ENCODE results near the gene PDLIM7.

DNA sequence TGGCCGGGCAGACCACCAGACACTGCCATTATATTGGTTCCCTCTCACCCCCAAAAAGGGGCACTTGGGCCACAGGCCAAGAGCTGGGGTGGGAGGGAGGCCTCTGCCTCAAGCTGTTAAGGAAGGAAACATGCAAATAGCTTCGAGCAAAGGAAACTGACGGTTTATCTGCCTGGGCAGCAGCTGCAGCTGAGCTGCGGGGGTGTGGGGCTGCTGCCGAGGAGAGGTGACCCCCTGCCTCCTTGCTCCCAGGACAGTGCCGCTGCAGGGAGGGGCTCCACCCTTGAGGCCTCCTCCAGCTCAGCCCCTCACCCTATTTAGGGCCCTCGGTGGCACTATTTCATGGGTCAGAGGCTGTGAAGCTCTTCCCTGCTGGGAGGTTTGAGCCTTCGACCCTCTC lies 11.4 kb upstream of the PDLIM7 start:
- TF ChIP-seq POLR2AphosphoS5 (IDR thresholded peaks at IDR 0.05) (no peak), POLR2A (IDR thresholded peaks at IDR 0.05) (no peak), EP300 (IDR thresholded peaks at IDR 0.05) (no peak)
- TF ChIP-seq, protein P1, sequence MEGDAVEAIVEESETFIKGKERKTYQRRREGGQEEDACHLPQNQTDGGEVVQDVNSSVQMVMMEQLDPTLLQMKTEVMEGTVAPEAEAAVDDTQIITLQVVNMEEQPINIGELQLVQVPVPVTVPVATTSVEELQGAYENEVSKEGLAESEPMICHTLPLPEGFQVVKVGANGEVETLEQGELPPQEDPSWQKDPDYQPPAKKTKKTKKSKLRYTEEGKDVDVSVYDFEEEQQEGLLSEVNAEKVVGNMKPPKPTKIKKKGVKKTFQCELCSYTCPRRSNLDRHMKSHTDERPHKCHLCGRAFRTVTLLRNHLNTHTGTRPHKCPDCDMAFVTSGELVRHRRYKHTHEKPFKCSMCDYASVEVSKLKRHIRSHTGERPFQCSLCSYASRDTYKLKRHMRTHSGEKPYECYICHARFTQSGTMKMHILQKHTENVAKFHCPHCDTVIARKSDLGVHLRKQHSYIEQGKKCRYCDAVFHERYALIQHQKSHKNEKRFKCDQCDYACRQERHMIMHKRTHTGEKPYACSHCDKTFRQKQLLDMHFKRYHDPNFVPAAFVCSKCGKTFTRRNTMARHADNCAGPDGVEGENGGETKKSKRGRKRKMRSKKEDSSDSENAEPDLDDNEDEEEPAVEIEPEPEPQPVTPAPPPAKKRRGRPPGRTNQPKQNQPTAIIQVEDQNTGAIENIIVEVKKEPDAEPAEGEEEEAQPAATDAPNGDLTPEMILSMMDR (IDR thresholded peaks at IDR 0.05): no peak
